Fibroblast of lung (primary cell): ENCODE data around the gene DNHD1. TPM values are rescaled to one million over a fixed set of nuclear protein-coding genes. Genes with fewer than 3 reads are reported as not detected.

Source experiments
- DNase-seq, 2 donors: peaks; one replicate each; pipeline versions ENCODE4 v3.0.0 to v3.0.0-alpha.2; 2010; ENCODE audit warnings: low read depth in 2 of 2
- H2AFZ ChIP-seq: 2 replicates; pipeline ENCODE4 v1.5.1; 2012; ENCODE audit warnings: low read length, control low read depth, inconsistent platforms
- H3K27ac ChIP-seq: 2 replicates; pipeline ENCODE4 v1.5.1; 2011; ENCODE audit warnings: low read length, control low read depth; ENCODE audit not compliant: insufficient read depth
- H3K27me3 ChIP-seq: 2 replicates; pipeline ENCODE4 v1.5.1; 2011; ENCODE audit warnings: mild to moderate bottlenecking, low read length; ENCODE audit not compliant: control insufficient read depth, insufficient read depth
- H3K36me3 ChIP-seq: 2 replicates; pipeline ENCODE4 v1.5.1; 2011; ENCODE audit warnings: low read length; ENCODE audit not compliant: control insufficient read depth, insufficient read depth
- H3K4me1 ChIP-seq: 2 replicates; pipeline ENCODE4 v1.5.1; 2011; ENCODE audit warnings: low read length; ENCODE audit not compliant: control insufficient read depth, insufficient read depth; ENCODE audit errors: extremely low read depth
- H3K4me2 ChIP-seq: 2 replicates; pipeline ENCODE4 v1.5.1; 2011; ENCODE audit warnings: low read length, control low read depth; ENCODE audit not compliant: insufficient read depth; ENCODE audit errors: extremely low read depth
- H3K4me3 ChIP-seq, 4 experiments: fragments of 200-600 bp in 1 of 4; sonication (generic) in 1 of 4; replicated peaks in 1 of 4; 2 replicates each; pipeline ENCODE4 v1.5.1; 2011 to 2016; ENCODE audit warnings: low read length in 4 of 4, low read depth in 3 of 4, mild to moderate bottlenecking in 3 of 4, control low read depth in 2 of 4, inconsistent platforms in 1 of 4, mixed read lengths in 1 of 4; ENCODE audit not compliant: insufficient read depth in 1 of 4; ENCODE audit errors: control extremely low read depth in 1 of 4
- H3K79me2 ChIP-seq: 2 replicates; pipeline ENCODE4 v1.5.1; 2012; ENCODE audit warnings: mild to moderate bottlenecking, low read length, inconsistent platforms; ENCODE audit not compliant: control insufficient read depth, insufficient read depth
- H3K9ac ChIP-seq: 2 replicates; pipeline ENCODE4 v1.5.1; 2011; ENCODE audit warnings: mild to moderate bottlenecking, low read length, control low read depth; ENCODE audit not compliant: insufficient read depth
- H3K9me3 ChIP-seq: 2 replicates; pipeline ENCODE4 v1.5.1; 2012; ENCODE audit warnings: low read depth, low read length; ENCODE audit not compliant: control insufficient read depth, insufficient read depth
- H4K20me1 ChIP-seq: 2 replicates; pipeline ENCODE4 v1.5.1; 2011; ENCODE audit warnings: low read length; ENCODE audit not compliant: control insufficient read depth, insufficient read depth; ENCODE audit errors: extremely low read depth
- CTCF ChIP-seq, 2 donors: IDR thresholded peaks in 1 of 2; conservative IDR thresholded peaks in 1 of 2; 1 replicate in 1 of 2; 2 replicates in 1 of 2; pipeline ENCODE4 v1.5.1; 2011 to 2012; ENCODE audit warnings: low read length in 2 of 2, control low read depth in 1 of 2, inconsistent platforms in 1 of 2, low read depth in 1 of 2, mild to moderate bottlenecking in 1 of 2
- EZH2 ChIP-seq: IDR thresholded peaks from 2 replicates; pipeline ENCODE4 v1.5.1; 2012; ENCODE audit warnings: low read length, control low read depth, mild to moderate bottlenecking; ENCODE audit errors: missing control alignments
- polyA plus RNA-seq, 2 donors: library from polyadenylated mRNA; depleted of rRNA in 1 of 2; stranded (reverse) in 1 of 2; unstranded in 1 of 2; fragments of >200 nt; gene quantifications; 2 replicates each; pipeline ENCODE4 v1.2.1, GENCODE V29; 2011 to 2012; ENCODE audit warnings: missing spikeins in 1 of 2
- total RNA-seq: library from RNA; depleted of rRNA; stranded (reverse); fragments of >200 nt; gene quantifications from 2 replicates; pipeline ENCODE4 v1.2.1, GENCODE V29; 2014

DNHD1 gene
- total and polyA plus RNA-seq, 2 donors (not counting 1 experiment from before 2014, with no cell fraction given), result 2.2 to 14.7 TPM

- no peak overlapping the region for H2AFZ ChIP-seq
- no peak overlapping the region for H3K27ac ChIP-seq
- no peaks in the 10 kb centered on the region for H3K36me3 ChIP-seq
- H3K4me2 ChIP-seq, result no peak overlapping the region
- H3K9me3 ChIP-seq, result no peaks in the 10 kb centered on the region
- H3K27me3 ChIP-seq, result no peaks in the 10 kb centered on the region
- H3K4me1 ChIP-seq, result no peaks in the 10 kb centered on the region
- H3K9ac ChIP-seq, result no peak overlapping the region
- DNase-seq, result no peak
- no peaks in the 10 kb centered on the region for H3K79me2 ChIP-seq
- no peak for TF ChIP-seq EZH2
- no peak for TF ChIP-seq CTCF (conservative IDR thresholded peaks at IDR 0.05 in 1 of 2, IDR thresholded peaks at IDR 0.05 in 1 of 2; ENCODE audit: low read depth in 1 of 2, low read length in 2 of 2)
- H4K20me1 ChIP-seq, result no peaks in the 10 kb centered on the region
- H3K4me3 ChIP-seq, result no peak overlapping the region
These were observed 45.6 kb downstream of the DNHD1 start for GRCh38 chr11:6542727-6543126.

- no peaks in the 10 kb centered on the region for H3K79me2 ChIP-seq
- no peak overlapping the region for H2AFZ ChIP-seq
- H3K36me3 ChIP-seq, result no peaks in the 10 kb centered on the region
- no peak overlapping the region for H3K4me2 ChIP-seq
- no peaks in the 10 kb centered on the region for H3K9me3 ChIP-seq
- H4K20me1 ChIP-seq, result no peaks in the 10 kb centered on the region
- peak; percentile 11 to 43 for DNase-seq
- H3K27ac ChIP-seq, result no peak overlapping the region
- H3K4me1 ChIP-seq, result no peaks in the 10 kb centered on the region
- H3K9ac ChIP-seq, result no peak overlapping the region
- no peaks in the 10 kb centered on the region for H3K27me3 ChIP-seq
- TF ChIP-seq EZH2, result no peak
- no peak for TF ChIP-seq CTCF (conservative IDR thresholded peaks at IDR 0.05 in 1 of 2, IDR thresholded peaks at IDR 0.05 in 1 of 2; ENCODE audit: low read depth in 1 of 2, low read length in 2 of 2)
- H3K4me3 ChIP-seq, result no peak overlapping the region
These were observed 48.1 kb downstream of the DNHD1 start for GRCh38 chr11:6544921-6545850.

GRCh38 chr11:6545917-6546605 is 49.0 kb downstream of the DNHD1 start:
- Histone ChIP-seq H3K9me3 (no peaks in the 10 kb centered on the region), H3K79me2 (no peaks in the 10 kb centered on the region), H3K9ac (no peak overlapping the region), H2AFZ (no peak overlapping the region), H4K20me1 (no peaks in the 10 kb centered on the region), H3K36me3 (no peaks in the 10 kb centered on the region), H3K27ac (no peak overlapping the region), H3K27me3 (no peaks in the 10 kb centered on the region), H3K4me2 (no peak overlapping the region), H3K4me1 (no peaks in the 10 kb centered on the region), H3K4me3 (no peak overlapping the region)
- DNase-seq, result no peak
- no peak for TF ChIP-seq EZH2
- no peak for TF ChIP-seq CTCF (conservative IDR thresholded peaks at IDR 0.05 in 1 of 2, IDR thresholded peaks at IDR 0.05 in 1 of 2; ENCODE audit: low read depth in 1 of 2, low read length in 2 of 2)
